Measurements from ENCODE around the gene ELFN1.

DNA sequence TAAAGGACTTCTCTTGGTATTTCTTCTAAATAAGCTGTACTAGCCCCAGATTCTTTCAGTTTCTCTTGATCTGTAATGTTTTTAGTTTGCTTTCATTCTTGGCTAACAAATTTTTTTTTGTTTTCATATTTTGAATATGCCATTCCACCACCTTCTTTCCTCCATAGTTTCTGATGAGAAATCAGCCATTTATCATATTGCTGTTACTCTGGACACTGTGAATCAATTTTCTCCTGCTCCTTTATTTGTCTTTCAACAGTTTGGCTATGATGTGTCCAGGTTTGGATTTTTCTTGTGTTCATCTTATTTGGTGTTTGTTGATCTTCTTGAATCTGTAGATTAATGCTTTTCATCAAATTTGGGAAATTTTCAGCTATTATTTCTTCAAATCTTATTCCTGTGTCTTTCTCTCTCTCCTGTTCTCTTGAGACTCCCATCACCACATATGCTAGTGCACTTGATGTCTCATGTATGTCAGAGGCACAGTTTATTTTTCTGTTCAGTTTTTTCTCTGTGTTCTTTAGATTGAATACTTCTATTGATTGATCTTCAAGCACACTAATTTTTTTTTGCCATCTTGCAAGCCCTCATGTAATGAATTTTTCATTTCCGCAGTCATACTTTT is 15.0 kb downstream of the ELFN1 start:
- TF ChIP-seq, protein P1, sequence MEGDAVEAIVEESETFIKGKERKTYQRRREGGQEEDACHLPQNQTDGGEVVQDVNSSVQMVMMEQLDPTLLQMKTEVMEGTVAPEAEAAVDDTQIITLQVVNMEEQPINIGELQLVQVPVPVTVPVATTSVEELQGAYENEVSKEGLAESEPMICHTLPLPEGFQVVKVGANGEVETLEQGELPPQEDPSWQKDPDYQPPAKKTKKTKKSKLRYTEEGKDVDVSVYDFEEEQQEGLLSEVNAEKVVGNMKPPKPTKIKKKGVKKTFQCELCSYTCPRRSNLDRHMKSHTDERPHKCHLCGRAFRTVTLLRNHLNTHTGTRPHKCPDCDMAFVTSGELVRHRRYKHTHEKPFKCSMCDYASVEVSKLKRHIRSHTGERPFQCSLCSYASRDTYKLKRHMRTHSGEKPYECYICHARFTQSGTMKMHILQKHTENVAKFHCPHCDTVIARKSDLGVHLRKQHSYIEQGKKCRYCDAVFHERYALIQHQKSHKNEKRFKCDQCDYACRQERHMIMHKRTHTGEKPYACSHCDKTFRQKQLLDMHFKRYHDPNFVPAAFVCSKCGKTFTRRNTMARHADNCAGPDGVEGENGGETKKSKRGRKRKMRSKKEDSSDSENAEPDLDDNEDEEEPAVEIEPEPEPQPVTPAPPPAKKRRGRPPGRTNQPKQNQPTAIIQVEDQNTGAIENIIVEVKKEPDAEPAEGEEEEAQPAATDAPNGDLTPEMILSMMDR (IDR thresholded peaks at IDR 0.05), result no peak
- no peak for TF ChIP-seq ZFX (IDR thresholded peaks at IDR 0.05; ENCODE audit: borderline replicate concordance)

Data from 22Rv1 (cell line).